GM12865 (cell line): ENCODE data around the gene CBFA2T3.

Experiments
- DNase-seq: peaks from one replicate; pipeline ENCODE4 v3.0.0; 2010; ENCODE audit warnings: low read depth
- H3K4me3 ChIP-seq: 2 replicates; pipeline ENCODE4 v1.5.1; 2011; ENCODE audit warnings: mild to moderate bottlenecking, low read depth, low read length, control low read depth
- CTCF ChIP-seq: IDR thresholded peaks from 2 replicates; pipeline ENCODE4 v1.5.1; 2011; ENCODE audit warnings: low read length, control low read depth, low read depth, inconsistent platforms; ENCODE audit not compliant: insufficient read depth; ENCODE audit errors: missing control alignments

Gene CBFA2T3

GRCh38 chr16:88838566-88838965 is 138.4 kb downstream of the CBFA2T3 start:
- no peak overlapping the region for H3K4me3 ChIP-seq
- TF ChIP-seq CTCF = no peak
- no peak for DNase-seq

GRCh38 chr16:88837806-88838205 is 139.2 kb downstream of the CBFA2T3 start:
- DNase-seq = no peak
- H3K4me3 ChIP-seq = no peak overlapping the region
- no peak for TF ChIP-seq CTCF

GRCh38 chr16:88836791-88837190 is 140.2 kb downstream of the CBFA2T3 start:
- DNase-seq = no peak
- no peak for TF ChIP-seq CTCF
- no peak overlapping the region for H3K4me3 ChIP-seq

- no peak for TF ChIP-seq CTCF
- no peak for DNase-seq
- no peak overlapping the region for H3K4me3 ChIP-seq
These were observed 141.2 kb downstream of the CBFA2T3 start for GRCh38 chr16:88835818-88836217.

- H3K4me3 ChIP-seq = no peak overlapping the region
- TF ChIP-seq CTCF = no peak
- DNase-seq = no peak
These were observed 141.6 kb downstream of the CBFA2T3 start for GRCh38 chr16:88835383-88835782.

- no peak overlapping the region for H3K4me3 ChIP-seq
- no peak for TF ChIP-seq CTCF
- DNase-seq = no peak
These were observed 142.3 kb downstream of the CBFA2T3 start for GRCh38 chr16:88834670-88835069.

- DNase-seq = no peak
- H3K4me3 ChIP-seq = no peak overlapping the region
- no peak for TF ChIP-seq CTCF
These were observed 143.9 kb downstream of the CBFA2T3 start for GRCh38 chr16:88833086-88833485.
